Neural progenitor cell (in vitro differentiated cells): ENCODE results near the gene JPH3. TPM values are rescaled to one million over a fixed set of nuclear protein-coding genes. Genes with fewer than 3 reads are reported as not detected.

Source experiments
- DNase-seq: peaks from one replicate; pipeline ENCODE4 v3.0.0-alpha.2; 2016; ENCODE audit warnings: low spot score
- H2AFZ ChIP-seq: fragments of 200-600 bp; sonication (generic); replicated peaks from 2 replicates; pipeline ENCODE4 v1.6.1; 2016; ENCODE audit warnings: antibody characterized with exemption
- H3F3A ChIP-seq: fragments of 200-600 bp; sonication (generic); 2 replicates; pipeline ENCODE4 v1.6.1; 2016; ENCODE audit warnings: antibody characterized with exemption, low read depth
- H3K27ac ChIP-seq: fragments of 200-600 bp; sonication (generic); 2 replicates; pipeline ENCODE4 v1.5.1; 2016; ENCODE audit warnings: mild to moderate bottlenecking
- H3K27me3 ChIP-seq: fragments of 200-600 bp; sonication (generic); 2 replicates; pipeline ENCODE4 v1.6.1; 2016; ENCODE audit warnings: mild to moderate bottlenecking, moderate library complexity
- H3K36me3 ChIP-seq: fragments of 200-600 bp; sonication (generic); 2 replicates; pipeline ENCODE4 v1.5.1; 2016
- H3K4me1 ChIP-seq: fragments of 200-600 bp; sonication (generic); 2 replicates; pipeline ENCODE4 v1.6.1; 2016; ENCODE audit warnings: mixed run types
- H3K4me2 ChIP-seq: fragments of 200-600 bp; sonication (generic); 2 replicates; pipeline ENCODE4 v1.6.1; 2016
- H3K4me3 ChIP-seq: fragments of 200-600 bp; sonication (generic); 2 replicates; pipeline ENCODE4 v1.5.1; 2016
- H3K79me2 ChIP-seq: fragments of 200-600 bp; sonication (generic); 2 replicates; pipeline ENCODE4 v1.6.1; 2016; ENCODE audit warnings: low read depth
- H3K9ac ChIP-seq: fragments of 200-600 bp; sonication (generic); 2 replicates; pipeline ENCODE4 v1.6.1; 2016
- H3K9me3 ChIP-seq: fragments of 200-600 bp; sonication (generic); 2 replicates; pipeline ENCODE4 v1.5.1; 2016; ENCODE audit warnings: low read depth
- H4K20me1 ChIP-seq: fragments of 200-600 bp; sonication (generic); 2 replicates; pipeline ENCODE4 v1.6.1; 2016; ENCODE audit warnings: low read depth
- H3K27ac Mint-ChIP-seq: 3 replicates; pipeline ENCODE4 v1.8.0; 2021; ENCODE audit warnings: mixed read lengths
- H3K27me3 Mint-ChIP-seq: 2 replicates; pipeline ENCODE4 v1.8.0; 2022; ENCODE audit warnings: low read depth, mild to moderate bottlenecking, inconsistent platforms, moderate library complexity, mixed read lengths; ENCODE audit not compliant: insufficient read depth
- H3K36me3 Mint-ChIP-seq: 3 replicates; pipeline ENCODE4 v1.8.0; 2021; ENCODE audit warnings: mixed read lengths
- H3K4me1 Mint-ChIP-seq: 3 replicates; pipeline ENCODE4 v1.8.0; 2021; ENCODE audit warnings: mixed read lengths
- H3K4me3 Mint-ChIP-seq: 3 replicates; pipeline ENCODE4 v1.8.0; 2021; ENCODE audit warnings: mild to moderate bottlenecking, moderate library complexity, mixed read lengths
- H3K9me3 Mint-ChIP-seq: 3 replicates; pipeline ENCODE4 v1.8.0; 2020; ENCODE audit warnings: mixed read lengths
- EZH2 ChIP-seq: fragments of 200-600 bp; sonication (generic); IDR thresholded peaks from 2 replicates; pipeline ENCODE4 v1.6.1; 2017; ENCODE audit warnings: antibody characterized with exemption, mild to moderate bottlenecking, moderate library complexity
- EZH2phosphoT487 ChIP-seq: fragments of 200-600 bp; sonication (generic); IDR thresholded peaks from 2 replicates; pipeline ENCODE4 v1.6.1; 2017; ENCODE audit warnings: antibody characterized with exemption
- total RNA-seq: library from RNA; depleted of rRNA; stranded (reverse); fragments of >200 nt; gene quantifications from 2 replicates; pipeline ENCODE4 v1.2.3, GENCODE V29; 2015; ENCODE audit warnings: low replicate concordance
- TF ChIP-seq, protein P1 (sequence below): fragments of 200-600 bp; sonication (generic); IDR thresholded peaks from 2 replicates; pipeline ENCODE4 v1.5.1; 2017; ENCODE audit warnings: antibody characterized with exemption, mild to moderate bottlenecking

The JPH3 gene
- total RNA-seq, 1 donor from 2014 or later: 7.1 TPM

DNA sequence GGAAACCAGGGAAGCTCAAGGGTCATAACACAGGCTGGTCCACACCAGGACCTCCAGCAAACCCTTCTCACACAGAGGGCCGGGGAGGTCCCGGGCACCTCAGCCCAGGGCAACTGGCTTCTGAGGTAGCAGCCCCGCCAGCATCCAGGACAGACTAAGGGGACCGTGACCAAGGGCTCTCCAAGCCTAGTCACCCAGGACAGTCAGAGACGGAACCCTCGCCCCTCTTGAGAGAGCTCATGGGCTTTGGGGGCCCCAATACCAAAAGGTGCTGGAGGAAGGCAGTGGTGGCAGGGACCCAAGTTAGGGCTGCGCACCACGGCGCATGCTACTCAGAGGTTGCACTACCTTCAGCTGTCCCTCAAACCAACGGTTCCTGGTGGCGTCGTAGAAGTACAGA, 108.6 kb downstream of the JPH3 start:
- H2AFZ ChIP-seq: no peak overlapping the region
- peaks cover 3% of the 10 kb centered on the region for H3K4me1 Mint-ChIP-seq
- H3K4me3 ChIP-seq: no peak overlapping the region
- H3K4me3 Mint-ChIP-seq: no peak overlapping the region
- H3K36me3 ChIP-seq: no peaks in the 10 kb centered on the region
- H3K4me2 ChIP-seq: no peak overlapping the region
- H3K27ac ChIP-seq: no peak overlapping the region
- peaks cover 14% of the 10 kb centered on the region for H4K20me1 ChIP-seq
- H3K9ac ChIP-seq: no peak overlapping the region
- H3K27me3 Mint-ChIP-seq: no peaks in the 10 kb centered on the region
- H3K36me3 Mint-ChIP-seq: peaks cover 6% of the 10 kb centered on the region
- H3K27ac Mint-ChIP-seq: no peak overlapping the region
- no peaks in the 10 kb centered on the region for H3K9me3 Mint-ChIP-seq
- H3F3A ChIP-seq: no peaks in the 10 kb centered on the region
- no peaks in the 10 kb centered on the region for H3K9me3 ChIP-seq
- H3K27me3 ChIP-seq: no peaks in the 10 kb centered on the region
- peaks cover 7% of the 10 kb centered on the region for H3K4me1 ChIP-seq
- no peaks in the 10 kb centered on the region for H3K79me2 ChIP-seq
- TF ChIP-seq EZH2: no peak
- TF ChIP-seq, protein P1, sequence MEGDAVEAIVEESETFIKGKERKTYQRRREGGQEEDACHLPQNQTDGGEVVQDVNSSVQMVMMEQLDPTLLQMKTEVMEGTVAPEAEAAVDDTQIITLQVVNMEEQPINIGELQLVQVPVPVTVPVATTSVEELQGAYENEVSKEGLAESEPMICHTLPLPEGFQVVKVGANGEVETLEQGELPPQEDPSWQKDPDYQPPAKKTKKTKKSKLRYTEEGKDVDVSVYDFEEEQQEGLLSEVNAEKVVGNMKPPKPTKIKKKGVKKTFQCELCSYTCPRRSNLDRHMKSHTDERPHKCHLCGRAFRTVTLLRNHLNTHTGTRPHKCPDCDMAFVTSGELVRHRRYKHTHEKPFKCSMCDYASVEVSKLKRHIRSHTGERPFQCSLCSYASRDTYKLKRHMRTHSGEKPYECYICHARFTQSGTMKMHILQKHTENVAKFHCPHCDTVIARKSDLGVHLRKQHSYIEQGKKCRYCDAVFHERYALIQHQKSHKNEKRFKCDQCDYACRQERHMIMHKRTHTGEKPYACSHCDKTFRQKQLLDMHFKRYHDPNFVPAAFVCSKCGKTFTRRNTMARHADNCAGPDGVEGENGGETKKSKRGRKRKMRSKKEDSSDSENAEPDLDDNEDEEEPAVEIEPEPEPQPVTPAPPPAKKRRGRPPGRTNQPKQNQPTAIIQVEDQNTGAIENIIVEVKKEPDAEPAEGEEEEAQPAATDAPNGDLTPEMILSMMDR: no peak
- no peak for TF ChIP-seq EZH2phosphoT487
- no peak for DNase-seq

DNA sequence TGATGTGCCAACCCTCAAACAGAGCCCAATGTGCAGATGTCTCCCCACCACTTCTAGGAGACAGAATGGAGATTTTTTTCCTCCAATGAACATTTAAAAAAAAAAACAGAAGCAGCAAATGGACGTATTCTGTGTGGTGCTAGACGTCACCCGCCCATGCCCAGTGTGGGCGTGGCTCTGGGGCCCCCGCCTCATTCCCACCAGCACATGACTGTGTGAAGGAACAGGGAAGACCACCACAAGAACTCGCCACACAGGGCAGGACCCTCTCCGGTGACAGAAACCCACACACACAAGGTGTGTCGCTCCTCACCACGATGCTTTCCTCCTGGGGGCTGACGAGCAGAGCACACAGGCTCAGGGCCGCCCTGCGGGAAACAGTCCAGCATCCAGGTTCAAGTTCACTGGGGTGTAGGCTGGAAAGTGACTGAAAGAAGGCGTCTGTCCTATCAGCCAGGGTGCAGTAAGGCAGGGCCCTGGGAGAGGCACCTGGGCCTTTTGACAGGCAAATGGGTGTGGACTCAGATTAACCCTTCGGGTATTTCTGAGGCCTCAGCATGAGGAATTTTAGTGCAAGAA, 110.0 kb downstream of the JPH3 start:
- TF ChIP-seq, protein P1: no peak
- no peak for TF ChIP-seq EZH2phosphoT487
- no peak for TF ChIP-seq EZH2
- H4K20me1 ChIP-seq: peaks cover 3% of the 10 kb centered on the region
- no peak overlapping the region for H3K4me3 ChIP-seq
- Mint-ChIP-seq H3K27me3 (no peaks in the 10 kb centered on the region), H3K4me3 (no peak overlapping the region), H3K27ac (no peak overlapping the region), H3K36me3 (peaks cover 6% of the 10 kb centered on the region), H3K4me1 (no peaks in the 10 kb centered on the region), H3K9me3 (no peaks in the 10 kb centered on the region)
- H3K79me2 ChIP-seq: no peaks in the 10 kb centered on the region
- DNase-seq: no peak
- H3K4me2 ChIP-seq: no peak overlapping the region
- H3K36me3 ChIP-seq: no peaks in the 10 kb centered on the region
- H3F3A ChIP-seq: no peaks in the 10 kb centered on the region
- no peaks in the 10 kb centered on the region for H3K4me1 ChIP-seq
- H3K9me3 ChIP-seq: no peaks in the 10 kb centered on the region
- no peak overlapping the region for H2AFZ ChIP-seq
- no peak overlapping the region for H3K9ac ChIP-seq
- H3K27me3 ChIP-seq: no peaks in the 10 kb centered on the region
- H3K27ac ChIP-seq: no peak overlapping the region

DNA sequence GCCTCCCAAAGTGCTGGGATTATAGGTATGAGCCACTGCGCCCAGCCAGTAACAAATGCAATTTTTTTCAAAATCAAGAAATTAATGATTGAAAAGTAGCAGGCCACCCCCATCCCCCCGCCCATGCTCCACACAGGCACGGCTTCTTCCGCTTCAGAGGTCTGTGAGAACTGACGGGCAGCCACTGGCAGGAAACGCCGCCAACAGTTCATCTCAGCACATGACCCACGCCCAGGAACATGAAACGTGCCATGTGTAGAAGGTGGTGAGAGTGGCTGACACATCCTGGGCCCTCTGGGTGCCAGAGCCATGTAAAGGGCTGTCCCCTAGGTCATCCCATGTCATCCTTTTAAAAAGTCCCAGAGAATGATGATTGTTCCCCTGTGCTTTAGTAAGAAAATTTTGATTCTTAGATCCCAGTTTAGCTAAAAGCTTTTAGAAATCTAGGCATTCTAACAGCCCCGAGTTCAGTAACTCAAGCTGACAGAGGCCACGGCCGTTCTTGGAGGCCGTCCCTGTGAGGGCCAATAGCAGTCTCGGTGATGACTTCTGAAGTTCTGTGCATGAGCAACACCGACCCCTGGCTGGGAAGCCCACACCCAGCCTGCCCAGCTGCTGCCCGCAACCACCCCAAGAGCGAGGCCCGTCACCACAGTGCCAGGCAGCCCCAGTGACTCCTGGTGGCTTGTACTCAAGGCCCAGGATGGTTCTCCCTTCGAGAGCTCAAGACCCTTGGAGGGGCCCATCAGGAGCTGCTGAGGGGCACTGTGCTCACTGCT, 111.3 kb downstream of the JPH3 start:
- H3K27ac Mint-ChIP-seq: no peak overlapping the region
- no peak overlapping the region for H3K27ac ChIP-seq
- peaks cover 9% of the 10 kb centered on the region for H3K36me3 Mint-ChIP-seq

More for the DNA sequence above, 111.3 kb downstream of the JPH3 start:
- Histone ChIP-seq H3K4me3 (no peak overlapping the region), H3K36me3 (no peaks in the 10 kb centered on the region), H3K79me2 (no peaks in the 10 kb centered on the region), H3K4me1 (no peaks in the 10 kb centered on the region), H3K27me3 (no peaks in the 10 kb centered on the region), H3F3A (no peaks in the 10 kb centered on the region), H3K9me3 (no peaks in the 10 kb centered on the region), H3K4me2 (no peak overlapping the region), H4K20me1 (no peaks in the 10 kb centered on the region), H3K9ac (no peak overlapping the region), H2AFZ (no peak overlapping the region)
- Mint-ChIP-seq H3K4me1 (no peaks in the 10 kb centered on the region), H3K9me3 (no peaks in the 10 kb centered on the region), H3K27me3 (no peaks in the 10 kb centered on the region), H3K4me3 (no peak overlapping the region)
- DNase-seq: no peak
- TF ChIP-seq EZH2: no peak
- TF ChIP-seq, protein P1: no peak
